Activated T-cell treated with anti-CD3 and anti-CD28 coated beads for 24 hours (primary cell): ENCODE data around the gene MAST4.

ENCODE experiments used
- DNase-seq: peaks from one replicate; pipeline ENCODE4 v3.0.0-alpha.2; 2020; ENCODE audit warnings: low read depth

MAST4 gene

DNA sequence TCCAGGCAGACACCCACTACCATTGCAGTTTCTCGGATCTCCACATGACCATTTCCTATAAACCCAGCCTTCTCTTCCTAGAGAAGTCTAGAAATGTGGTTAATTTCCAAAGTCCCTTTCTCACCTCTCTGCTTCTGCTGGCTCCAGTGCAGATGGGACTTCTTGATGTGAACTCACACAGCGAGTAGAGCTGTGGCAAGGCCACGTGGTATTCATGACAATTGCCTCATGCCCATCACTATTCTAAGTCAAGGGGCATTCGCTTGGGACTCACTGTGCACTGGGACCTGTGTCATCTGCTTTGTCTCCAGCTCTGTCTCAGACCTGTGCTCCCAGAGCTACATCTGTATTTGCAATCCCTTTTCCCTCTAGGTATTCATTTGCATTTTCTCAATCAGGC is 594.2 kb downstream of the MAST4 start:
- no peak for DNase-seq

DNA sequence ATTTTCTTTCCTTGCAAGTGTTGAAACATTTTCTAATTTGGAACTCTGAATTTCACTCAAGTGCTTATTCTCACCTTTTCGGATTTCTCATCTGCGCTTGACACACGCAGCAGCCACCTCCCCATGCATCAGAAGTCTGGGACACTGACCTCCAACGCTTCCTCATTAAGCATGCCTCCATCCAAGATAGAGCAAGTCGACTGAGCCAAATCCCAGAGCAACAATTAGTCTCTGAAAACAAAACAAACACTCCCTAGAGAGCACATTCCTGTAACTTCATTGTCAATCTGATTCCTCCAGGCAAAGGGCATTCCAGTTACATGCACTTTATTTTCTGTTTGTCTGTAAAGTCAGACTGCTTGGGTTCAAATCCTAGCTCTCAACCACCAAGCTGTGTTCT is 594.7 kb downstream of the MAST4 start:
- no peak for DNase-seq

DNA sequence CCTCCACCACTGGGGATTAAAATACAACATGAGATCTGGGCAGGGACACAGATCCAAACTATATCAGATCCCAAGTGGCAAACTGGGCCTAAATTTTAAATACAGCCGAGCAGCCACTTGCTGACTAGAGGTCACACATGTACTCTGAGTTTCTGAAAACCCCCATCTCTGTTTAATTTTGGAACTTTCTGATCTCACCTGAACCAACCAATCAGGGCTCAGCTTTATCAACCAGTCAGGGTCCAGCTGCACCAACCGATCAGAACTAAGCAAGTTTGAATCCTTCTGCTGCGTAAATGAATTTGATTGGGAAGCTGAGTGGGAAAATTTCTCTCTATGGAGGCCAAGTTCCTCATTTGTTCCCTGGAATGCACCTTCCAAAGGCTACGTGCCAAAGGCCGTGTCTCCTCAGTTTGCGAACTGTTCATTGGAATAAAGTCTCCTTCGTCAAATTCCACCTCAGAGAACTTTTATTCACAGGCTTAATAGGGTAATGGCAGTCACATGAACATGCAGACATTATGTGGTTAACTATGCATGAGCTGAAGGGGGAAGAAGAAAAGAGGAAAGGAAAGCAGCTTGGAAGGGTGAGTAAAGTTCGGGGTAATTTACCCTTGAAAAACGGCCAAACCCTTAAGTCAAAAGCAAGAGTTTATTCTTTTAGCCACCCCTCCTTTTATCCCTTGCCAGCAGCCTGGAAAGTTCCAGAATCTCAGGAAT is 596.7 kb downstream of the MAST4 start:
- no peak for DNase-seq

DNA sequence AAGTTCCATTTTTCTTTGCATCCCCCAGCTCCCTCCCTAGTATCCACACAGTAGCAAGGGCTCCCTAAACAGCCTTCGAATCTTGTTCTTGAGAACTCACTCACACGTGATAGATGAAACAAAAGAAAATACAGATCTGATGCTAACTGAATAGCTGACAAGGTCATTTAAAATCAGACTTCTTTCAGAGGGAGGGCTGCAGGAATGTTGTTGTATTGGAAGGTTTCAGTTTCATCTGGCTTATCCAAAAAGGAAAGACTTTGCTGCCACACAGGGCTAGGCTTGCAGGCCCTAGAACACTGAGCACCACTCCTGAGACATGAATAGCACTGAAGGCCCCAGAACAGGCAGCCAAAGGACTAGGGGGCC is 597.2 kb downstream of the MAST4 start:
- no peak for DNase-seq

DNA sequence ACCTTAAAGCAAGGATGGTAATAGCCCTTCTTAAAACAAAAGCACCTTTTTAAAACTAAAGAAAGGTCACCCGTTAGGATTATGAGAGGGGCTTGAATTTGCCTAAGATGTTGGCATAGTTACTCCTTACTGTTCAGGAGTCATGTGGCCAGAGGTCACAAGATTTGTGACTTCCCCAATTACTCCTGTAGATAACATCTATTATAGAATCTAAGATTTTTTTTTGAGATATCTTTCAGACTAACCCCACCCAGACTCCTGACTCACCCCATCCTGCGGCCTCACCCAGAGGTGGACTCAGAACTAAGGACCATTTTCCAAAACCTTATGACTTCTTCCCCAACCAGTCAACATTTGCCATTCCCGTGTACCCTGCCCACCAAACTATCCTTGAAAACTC is 598.0 kb downstream of the MAST4 start:
- DNase-seq = no peak

DNA sequence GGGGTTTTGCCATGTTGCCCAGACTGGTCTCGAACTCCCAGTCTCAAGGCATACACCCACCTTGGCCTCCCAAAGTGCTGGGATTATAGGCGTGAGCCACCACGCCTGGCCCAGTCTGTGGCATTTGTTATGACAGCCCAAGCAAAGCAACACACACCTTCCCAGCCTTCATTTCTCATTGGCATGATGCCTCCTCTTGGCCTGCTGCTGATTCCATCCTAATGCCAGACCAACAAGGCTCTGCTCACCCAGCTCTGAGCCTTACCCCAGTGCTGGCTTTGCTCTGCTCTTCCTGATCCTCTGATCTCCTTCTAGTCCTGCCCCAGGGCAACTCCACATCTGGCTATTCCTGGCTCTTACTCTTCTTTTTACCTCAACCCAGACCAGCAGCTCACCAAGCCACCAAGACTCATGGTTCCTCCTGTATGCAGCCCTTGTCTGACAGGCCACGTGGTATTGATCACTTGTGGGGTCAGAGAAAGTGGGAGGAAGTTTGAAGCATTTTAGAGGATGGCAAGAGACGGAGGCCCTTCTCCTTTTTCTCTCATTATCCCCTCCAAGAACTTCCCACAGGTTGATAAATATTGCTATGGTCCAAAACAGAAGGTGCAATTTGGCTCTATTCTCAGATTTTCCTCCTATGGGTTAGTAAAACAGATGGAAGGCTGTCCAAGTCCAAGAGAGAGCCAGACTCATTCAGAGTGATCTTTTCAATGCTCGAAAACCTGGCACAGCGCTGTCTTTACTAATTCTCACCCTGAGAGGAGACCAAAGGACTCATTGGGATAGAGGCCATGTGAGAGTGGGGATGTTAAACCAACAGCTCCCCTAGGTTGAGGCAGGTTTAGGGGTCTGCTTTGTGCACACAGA is 599.4 kb downstream of the MAST4 start:
- no peak for DNase-seq

DNA sequence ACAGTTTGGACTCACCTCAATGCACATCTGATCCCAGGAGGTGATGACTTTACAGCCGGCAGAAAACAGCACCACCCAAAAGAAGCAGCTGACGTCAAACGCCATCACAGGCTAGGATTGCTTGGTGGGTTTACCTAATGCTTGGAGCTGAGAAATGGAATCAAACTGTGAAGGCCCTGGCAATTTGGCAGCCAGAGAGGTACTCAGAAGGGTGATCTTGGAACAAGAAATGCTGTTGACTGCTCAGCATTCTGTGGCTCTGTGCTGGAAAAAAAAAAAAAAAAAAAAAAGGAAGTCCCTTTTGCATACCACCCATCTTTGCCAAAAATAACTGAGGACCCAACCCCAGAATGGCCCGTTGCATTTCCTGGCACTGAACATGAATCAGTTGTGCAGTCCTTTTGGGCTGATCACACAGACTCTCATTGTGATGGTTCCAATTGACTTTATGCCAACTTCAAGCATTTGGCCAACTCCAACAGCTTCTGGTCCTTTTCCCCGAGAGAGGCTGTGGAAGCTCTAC is 600.4 kb downstream of the MAST4 start, which contains the start of gene CD180:
TSS of gene CD180 (minus strand) at position 263 of the 523 bp plus-strand sequence. CDS start at position 105, 158 bp downstream.
- DNase-seq = no peak

DNA sequence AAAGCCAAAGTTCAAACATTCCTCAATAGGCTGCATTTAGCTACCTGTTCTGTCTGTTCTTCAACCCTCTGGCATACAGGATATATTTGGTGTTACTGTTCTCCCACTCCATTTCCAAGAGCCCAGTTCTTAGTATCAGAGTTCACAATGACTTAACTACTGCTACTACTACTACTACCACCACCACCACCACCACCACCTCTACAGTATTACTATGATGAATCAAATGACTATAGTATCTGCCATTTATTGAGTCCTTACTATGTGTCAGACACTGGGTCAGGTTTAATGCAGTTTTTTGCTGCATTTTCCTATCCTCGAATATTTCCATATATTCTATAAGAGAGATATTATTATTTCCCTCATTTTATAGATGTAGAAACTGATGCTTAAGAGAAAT is 601.3 kb downstream of the MAST4 start:
- no peak for DNase-seq

DNA sequence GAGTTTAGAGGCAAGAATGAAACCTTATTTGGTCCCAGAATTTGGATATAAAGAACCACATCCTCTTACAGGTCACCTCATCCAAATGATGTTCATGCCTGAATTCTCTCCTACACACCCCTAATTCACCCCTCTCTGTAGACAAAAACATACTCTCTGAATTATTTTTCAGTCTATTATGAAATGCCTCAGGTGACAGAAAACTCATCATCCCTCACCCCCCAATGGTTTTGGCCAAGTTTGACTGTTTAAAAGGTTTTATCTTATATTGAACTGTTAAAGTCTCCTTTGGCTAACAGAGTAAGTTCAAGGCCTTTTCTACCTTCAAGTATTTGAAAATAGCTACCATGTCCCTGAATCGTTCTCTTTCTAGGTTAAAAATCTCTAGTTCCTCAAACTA is 602.7 kb downstream of the MAST4 start:
- no peak for DNase-seq

DNA sequence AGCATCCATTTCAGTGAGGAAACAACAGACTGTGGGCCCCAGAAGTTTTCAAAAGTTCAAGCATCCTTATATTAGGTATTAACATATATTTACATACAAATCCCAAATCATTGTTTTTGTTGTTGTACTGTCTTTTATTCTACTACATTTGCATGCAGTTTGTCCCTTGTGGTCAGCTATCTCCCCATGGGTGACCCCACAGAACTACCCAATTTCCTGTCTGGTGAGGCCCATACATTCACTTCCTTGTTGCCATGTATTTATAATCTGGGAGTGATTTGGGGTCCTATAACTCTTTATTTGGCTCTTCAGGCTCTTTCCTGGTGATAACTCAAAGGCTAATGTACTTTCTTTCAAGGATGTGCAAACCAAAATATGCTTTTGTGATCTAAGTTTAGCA is 603.7 kb downstream of the MAST4 start:
- DNase-seq = no peak

DNA sequence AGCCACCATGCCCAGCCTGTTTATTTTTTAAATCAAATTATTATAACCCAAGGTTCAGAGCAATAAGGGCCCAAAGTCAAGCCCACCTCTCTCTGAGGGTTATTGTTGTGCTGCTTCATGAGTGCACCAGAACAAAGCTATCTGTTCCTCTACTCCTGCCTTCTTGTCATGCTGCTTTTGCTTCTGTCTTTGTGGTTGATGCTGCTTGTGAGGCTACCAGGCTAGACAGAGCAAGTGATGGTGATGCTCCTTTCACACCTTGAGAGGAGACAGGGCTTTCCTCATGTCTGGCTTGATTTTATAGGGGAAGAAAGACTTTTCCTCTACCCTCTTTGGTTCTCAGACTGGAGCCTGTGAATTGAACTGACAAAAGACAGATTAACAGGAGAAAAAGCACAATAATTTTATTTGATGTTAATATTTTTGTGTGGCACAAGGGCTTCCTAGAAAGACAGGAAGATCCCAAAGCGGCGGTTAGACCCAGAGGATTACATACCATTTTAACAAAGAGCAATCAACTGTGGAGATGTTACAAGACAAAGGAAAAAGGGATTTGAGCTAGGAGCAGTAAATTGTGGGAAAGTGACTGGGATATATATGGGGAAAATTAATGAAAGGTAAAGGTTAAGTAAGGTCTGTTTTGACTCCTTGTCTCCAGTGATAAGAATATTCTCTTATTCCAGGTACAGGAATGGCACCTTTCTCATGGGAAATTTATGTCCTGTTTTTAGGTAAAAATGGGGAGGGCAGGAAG is 604.8 kb downstream of the MAST4 start:
- DNase-seq = no peak

DNA sequence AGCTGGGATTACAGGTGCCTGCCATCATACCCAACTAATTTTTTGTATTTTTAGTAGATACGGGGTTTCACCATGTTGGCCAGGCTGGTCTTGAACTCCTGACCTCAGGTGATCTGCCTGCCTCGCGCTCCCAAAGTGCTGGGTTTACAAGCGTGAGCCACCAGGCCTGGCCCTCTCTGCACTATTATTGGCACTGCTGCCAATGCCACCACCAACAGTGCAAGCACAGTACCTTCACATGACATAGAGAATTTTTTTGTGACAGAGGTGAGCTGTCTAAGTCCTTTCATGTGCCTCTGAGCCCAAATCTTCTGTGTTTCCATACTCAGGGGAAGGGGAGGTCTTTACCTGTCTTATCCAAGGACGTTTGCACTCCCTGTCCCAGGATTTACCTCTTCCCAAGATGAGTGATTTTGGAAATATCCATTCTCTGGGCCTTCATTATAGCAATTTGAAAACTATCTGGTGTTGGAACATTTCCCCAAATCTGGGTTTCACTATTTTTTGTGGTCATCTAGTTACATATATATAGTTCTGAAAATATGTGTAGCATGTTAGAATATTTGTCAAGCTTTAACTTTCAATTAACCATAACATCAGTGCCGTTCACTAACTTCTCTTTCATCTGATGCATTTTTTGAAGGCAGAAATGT is 605.8 kb downstream of the MAST4 start:
- no peak for DNase-seq

DNA sequence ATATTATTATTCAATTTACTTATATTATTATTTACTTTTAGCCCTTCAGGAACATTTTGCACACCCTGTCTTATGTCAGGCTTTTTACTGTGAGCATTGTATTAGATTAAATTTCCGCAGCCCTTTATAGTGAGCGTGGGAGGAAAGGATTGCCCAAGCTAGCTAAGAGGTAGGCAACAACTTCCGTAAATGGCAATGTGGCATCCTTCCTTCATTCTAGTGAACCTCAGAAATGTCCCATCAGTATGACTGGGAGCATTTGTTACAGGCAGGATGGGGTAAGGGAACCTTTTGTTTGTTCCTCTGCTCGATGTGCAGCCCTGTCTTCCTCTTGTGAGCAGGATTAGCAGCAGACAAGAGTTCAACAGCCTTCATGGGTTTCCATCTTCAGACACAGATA is 606.6 kb downstream of the MAST4 start:
- DNase-seq = no peak

DNA sequence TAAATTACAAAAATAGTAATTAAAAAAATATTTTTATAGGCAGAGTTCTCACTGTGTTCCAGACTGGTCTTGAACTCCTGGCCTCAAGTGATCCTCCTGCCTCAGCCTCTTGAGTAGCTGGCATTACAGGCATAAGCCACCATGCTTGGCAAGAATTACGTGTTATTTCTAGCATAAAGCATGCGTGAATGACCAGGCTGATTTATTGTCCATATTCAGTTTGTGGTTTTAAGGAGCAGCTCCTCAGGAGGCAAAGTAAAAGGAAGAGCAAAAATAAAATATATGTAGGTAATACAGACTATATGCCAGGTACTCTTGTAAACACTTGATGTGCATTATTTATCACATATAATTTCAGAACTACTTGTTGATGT is 607.5 kb downstream of the MAST4 start:
- no peak for DNase-seq

DNA sequence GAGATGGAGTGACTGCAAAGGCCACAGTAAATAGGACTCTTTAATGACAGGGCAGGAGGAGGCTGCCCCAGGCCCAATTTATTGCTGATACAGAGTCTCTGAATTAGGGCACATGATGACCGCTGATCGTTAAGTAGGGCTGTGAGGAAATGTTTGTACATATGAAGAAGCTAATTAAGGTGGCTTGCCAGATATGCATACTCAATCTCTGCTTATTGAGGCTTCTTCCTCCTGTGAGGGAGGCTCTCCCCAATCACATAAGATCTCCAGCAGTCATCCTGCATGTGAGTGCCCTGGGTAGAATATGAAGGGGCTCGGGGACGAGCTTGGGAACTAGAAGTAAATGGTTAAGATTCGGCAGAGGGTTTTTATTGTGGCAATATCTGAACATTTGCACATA is 608.6 kb downstream of the MAST4 start:
- DNase-seq = no peak

DNA sequence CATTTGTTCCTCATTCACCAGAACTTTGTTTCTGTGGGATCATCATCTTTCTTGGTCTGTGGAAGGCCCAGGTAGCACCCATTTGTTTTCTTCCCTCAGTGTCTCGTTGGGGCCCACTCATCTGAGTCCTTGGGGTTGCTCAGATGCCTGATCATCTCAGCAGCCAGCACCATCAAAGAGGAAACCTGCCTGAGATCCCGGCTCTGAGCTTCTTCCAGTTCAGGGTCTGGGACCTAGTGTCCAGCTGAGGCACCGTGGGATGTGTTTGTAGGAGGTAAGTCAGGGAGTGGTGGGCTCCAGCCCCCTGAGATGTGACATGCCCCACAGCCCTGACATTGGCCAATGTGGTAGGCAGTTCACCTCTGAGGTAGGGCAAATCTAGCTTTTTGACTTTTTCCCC is 609.8 kb downstream of the MAST4 start:
- DNase-seq = no peak

DNA sequence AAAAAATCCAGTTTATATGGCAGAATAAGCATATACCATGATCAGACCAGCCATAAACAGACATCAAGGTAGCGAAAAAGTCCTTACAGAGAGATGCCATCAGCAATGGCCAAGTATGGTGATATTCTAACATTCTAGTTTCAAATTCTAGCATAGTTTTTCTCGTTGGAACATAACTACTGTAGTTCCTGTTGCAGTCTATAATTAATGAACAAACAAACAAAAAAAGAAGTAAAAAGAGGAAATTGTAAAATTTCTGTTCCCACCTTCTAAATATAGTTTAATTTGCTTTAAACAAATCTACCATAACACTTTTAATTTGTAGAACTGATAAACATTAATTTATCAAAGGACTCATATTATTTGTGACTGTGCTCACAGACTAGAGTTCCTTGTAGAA is 610.3 kb downstream of the MAST4 start:
- DNase-seq = no peak

DNA sequence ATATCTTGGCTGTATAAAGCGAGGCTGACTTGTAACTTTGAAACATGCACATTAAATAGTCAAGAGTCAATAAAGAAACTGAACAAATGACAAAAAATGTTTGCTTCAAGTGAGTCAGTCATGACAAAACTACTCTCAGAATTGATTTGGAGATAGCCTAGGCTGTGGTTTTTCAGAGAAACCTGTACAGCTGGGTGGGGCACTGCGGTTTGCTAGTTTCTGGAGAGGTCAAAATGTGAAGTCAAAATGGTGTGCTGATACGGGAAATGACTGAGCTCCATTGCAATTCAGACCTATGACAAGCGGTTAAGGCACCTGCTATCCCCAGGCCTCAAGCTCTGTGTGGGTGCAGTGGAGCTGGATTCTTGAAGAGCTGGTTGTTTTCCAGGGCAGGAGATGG is 610.7 kb downstream of the MAST4 start:
- DNase-seq = peak; percentile 78

DNA sequence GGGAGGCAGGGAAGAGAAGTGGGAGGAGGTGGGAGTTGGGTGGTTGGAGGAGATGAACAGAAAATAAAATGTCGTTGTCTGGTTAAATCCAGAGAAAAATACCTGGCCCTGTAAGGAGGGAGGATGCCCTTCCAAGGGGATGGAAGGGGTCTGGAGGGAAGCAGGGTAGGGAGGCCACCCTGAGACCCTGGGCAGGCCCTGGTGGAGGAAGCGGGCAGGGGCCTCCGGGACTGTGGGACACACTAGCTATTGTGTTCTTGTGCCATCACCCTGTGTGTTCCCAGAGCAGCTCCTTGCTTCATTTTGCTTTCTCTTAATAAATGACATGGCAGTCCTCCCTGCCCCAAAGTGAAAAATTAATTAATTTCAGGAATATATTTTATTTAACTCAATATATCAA is 612.2 kb downstream of the MAST4 start:
- no peak for DNase-seq

DNA sequence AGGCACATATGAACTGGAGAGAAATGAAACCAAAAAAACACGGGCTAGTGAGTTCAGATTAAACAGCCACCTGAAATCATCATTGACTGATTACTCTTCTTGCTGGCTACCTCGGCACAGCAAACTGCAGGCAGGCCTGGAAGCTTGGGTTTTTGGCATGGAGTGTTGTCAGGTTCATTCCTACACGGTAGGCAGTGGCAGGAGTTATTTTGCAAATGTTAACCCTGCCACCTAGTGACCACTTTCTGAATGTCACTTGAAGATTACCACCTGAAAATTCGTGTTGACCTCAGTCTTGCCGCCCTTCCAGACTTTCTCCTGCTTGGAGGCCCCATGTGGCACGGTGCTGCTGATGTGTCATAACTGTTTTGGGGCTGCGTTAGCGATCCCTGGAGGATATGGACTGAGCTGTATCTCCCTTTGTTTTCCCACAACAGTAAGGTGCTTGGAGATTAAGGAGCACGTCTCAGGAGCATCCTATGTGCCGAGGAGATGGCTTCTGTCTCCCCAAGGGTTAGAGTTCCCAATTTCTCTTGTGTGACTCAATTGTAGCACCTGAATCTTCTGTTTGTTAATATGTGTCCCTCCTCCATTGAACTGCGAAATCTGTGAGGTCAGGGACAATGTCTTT is 613.1 kb downstream of the MAST4 start:
- peak; percentile 57 for DNase-seq

DNA sequence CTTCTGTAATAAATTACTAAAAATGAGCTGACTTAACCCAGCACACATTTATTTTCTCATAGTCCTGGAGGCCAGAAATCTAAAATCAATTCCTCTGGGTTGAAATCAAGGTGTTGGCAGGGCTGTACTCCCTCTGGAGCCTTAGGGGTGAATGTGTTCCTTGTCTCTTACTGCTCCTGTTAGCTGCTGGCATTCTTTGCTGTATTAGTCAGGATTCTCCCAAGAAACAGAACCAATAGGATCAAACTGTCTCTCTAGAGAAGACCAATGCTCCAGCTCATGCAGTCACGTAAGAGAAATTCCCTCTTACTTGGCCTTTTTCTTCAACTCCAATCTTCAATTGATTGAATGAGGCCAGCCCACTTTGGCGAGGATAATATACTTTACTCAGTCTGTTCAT is 615.7 kb downstream of the MAST4 start:
- no peak for DNase-seq

DNA sequence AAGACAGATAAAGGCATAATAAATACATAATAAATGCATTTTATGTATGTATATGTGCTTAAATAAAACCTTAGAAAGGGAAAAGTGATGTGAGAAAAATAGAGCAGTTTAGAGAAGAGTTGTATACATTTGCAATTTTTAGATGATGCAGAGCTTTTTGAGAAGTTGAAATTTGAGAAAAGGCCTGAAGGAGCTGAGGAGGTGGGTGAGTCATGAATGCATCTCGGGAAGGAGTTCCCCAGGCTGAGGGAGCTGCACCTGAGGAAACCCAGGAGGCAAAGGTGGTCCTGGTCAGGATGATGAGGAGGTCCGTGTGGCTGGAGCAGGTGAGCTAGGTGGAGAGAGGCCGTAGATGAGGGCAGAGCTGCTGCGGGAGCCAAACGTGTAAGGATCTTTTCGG is 617.8 kb downstream of the MAST4 start:
- no peak for DNase-seq
